HepG2 (cell line): ENCODE data around the gene GALNT18. TPM values are rescaled to one million over a fixed set of nuclear protein-coding genes. Genes with fewer than 3 reads are reported as not detected.

Experiments
- AFF4 ChIP-seq: sonication (generic); formaldehyde crosslinking; IDR thresholded peaks from 2 replicates; pipeline ENCODE4 v1.4.0; 2020; ENCODE audit warnings: missing genetic modification reagents
- FOXO4 ChIP-seq: sonication (generic); formaldehyde crosslinking; conservative IDR thresholded peaks from 2 replicates; pipeline ENCODE4 v1.8.1; 2023; ENCODE audit warnings: missing genetic modification reagents
- HDAC1 ChIP-seq: sonication (generic); formaldehyde crosslinking; IDR thresholded peaks from 2 replicates; pipeline ENCODE4 v1.5.1; 2020; ENCODE audit warnings: mild to moderate bottlenecking, missing genetic modification reagents
- KDM5B ChIP-seq: sonication (generic); formaldehyde crosslinking; IDR thresholded peaks from 2 replicates; pipeline ENCODE4 v1.4.0; 2020; ENCODE audit warnings: missing genetic modification reagents, mild to moderate bottlenecking, borderline replicate concordance
- NFE2L1 ChIP-seq: sonication (generic); formaldehyde crosslinking; IDR thresholded peaks from 2 replicates; pipeline ENCODE4 v1.4.0; 2020; ENCODE audit warnings: missing genetic modification reagents, mild to moderate bottlenecking, borderline replicate concordance
- PRPF4 ChIP-seq: fragments of 200-400 bp; formaldehyde crosslinking; IDR thresholded peaks from 2 replicates; pipeline ENCODE4 v1.6.1; 2016; ENCODE audit warnings: low read length, low read depth; ENCODE audit not compliant: poor library complexity, severe bottlenecking
- TAF1 ChIP-seq: sonication (generic); formaldehyde crosslinking; IDR thresholded peaks from 2 replicates; pipeline ENCODE4 v1.4.0; 2020; ENCODE audit warnings: missing genetic modification reagents
- ZFYVE20 ChIP-seq: sonication (generic); formaldehyde crosslinking; IDR thresholded peaks from 2 replicates; pipeline ENCODE4 v1.8.0; 2023; ENCODE audit warnings: low read depth, mild to moderate bottlenecking, moderate library complexity, missing genetic modification reagents, borderline replicate concordance
- ZNF737 ChIP-seq: sonication (generic); formaldehyde crosslinking; IDR thresholded peaks from 2 replicates; pipeline ENCODE4 v1.5.0; 2020; ENCODE audit warnings: missing genetic modification reagents, mild to moderate bottlenecking, borderline replicate concordance
- ZNF768 ChIP-seq: sonication (generic); formaldehyde crosslinking; IDR thresholded peaks from 2 replicates; pipeline ENCODE4 v1.4.0; 2020; ENCODE audit warnings: missing genetic modification reagents
- polyA plus RNA-seq, 8 experiments: library from polyadenylated mRNA; depleted of rRNA in 3 of 8; stranded (reverse) in 7 of 8; unstranded in 1 of 8; fragments of >200 nt; fragmentation: Illumina TruSeq in 4 of 8; extraction: Trizol in 4 of 8; gene quantifications; 2 replicates each; pipeline versions ENCODE4 v1.2.1 to v1.2.3, GENCODE V29; 2011 to 2016; ENCODE audit warnings: low read depth in 4 of 8, missing spikeins in 1 of 8, mixed read lengths in 1 of 8; ENCODE audit not compliant: insufficient read depth in 1 of 8
- total RNA-seq, 5 experiments: library from RNA; depleted of rRNA; stranded (reverse); fragments of >200 nt; fragmentation: Illumina TruSeq; extraction: Trizol; gene quantifications; 2 replicates each; pipeline ENCODE4 v1.2.3, GENCODE V29; 2016; ENCODE audit warnings: low read depth in 1 of 5

The GALNT18 gene
- total and polyA plus RNA-seq, 2 of the 13 experiments (the other 11 are each of a cell fraction or from before 2014, with no cell fraction given): 0.11 TPM; not detected in 1

DNA sequence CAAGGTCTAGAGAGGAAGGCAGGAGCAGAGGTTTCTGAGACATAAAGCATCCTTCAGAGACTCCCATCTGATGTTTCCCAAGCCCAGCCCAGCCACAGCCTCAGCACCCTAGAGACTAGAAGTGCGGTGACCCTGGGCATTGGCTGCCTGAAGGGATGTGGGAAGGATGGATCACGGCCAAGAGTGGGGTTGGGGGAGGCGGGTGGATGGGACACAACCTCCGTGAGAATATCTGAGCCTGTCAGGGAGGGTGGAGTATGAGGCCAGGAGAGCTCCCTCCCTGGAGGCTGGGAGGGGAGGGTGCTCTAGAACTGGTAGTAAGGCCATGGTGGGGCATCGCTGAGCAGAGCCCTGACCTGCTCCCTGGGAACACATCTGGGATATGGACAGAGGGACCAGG lies 340.2 kb downstream of the GALNT18 start (continued):
- TF ChIP-seq KDM5B (CRISPR knock-in tag) (no peak), AFF4 (CRISPR knock-in tag) (no peak), PRPF4 (no peak), NFE2L1 (CRISPR knock-in tag) (no peak), TAF1 (no peak), FOXO4 (CRISPR knock-in tag) (no peak), ZFYVE20 (no peak), HDAC1 (no peak), ZNF737 (CRISPR knock-in tag) (no peak), ZNF768 (no peak)
